Measurements from ENCODE around the gene TEKT2.

Gene TEKT2

GRCh38 chr1:36107394-36107793 is 23.5 kb downstream of the TEKT2 start:
- DNase-seq, result no peak

DNA sequence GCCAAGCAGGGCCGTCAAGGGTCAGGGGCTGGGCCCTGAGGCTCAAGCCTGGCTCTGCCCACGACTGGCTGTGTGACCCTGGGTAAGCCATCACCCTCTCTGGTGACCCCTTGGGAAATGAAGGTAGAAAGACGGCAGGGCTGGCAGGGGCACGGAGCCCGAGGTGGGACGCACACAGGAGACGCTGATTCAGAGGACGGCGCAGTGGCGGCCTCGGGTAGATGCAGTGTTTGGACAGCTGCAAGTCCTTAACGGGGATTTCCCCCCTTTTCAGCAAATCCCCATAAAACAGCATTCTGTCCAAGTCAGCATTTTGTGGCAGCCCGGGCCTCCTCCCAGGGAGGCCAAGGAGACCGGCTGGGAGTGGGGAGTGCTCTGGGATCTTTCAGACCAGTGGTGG is 24.4 kb downstream of the TEKT2 start:
- DNase-seq, result no peak

- no peak for DNase-seq
Observed at GRCh38 chr1:36109041-36109679, 25.3 kb downstream of the TEKT2 start.

- no peak for DNase-seq
Observed at GRCh38 chr1:36111151-36111550, 27.3 kb downstream of the TEKT2 start.

GRCh38 chr1:36112823-36113222 is 28.9 kb downstream of the TEKT2 start:
- DNase-seq, result no peak

DNA sequence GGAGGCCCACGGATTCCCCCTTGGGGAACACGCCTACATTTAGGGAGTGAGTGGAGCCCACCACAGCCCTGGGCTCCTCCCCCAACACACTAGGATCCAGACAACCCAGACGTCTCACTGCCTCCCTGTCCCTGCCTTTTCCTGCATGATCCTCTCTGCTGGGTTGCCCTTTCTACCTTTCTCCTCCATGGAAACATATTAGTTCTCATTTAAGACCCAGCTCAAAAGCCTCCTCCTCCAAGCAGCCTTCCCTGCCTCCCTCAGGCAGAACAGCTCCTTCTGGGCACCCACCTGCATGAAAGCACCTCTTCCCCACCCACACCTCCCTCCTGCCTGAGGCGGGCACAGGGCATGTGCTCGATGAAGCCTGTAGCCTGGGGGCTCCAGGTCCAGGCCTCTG is 30.5 kb downstream of the TEKT2 start:
- no peak for DNase-seq

DNA sequence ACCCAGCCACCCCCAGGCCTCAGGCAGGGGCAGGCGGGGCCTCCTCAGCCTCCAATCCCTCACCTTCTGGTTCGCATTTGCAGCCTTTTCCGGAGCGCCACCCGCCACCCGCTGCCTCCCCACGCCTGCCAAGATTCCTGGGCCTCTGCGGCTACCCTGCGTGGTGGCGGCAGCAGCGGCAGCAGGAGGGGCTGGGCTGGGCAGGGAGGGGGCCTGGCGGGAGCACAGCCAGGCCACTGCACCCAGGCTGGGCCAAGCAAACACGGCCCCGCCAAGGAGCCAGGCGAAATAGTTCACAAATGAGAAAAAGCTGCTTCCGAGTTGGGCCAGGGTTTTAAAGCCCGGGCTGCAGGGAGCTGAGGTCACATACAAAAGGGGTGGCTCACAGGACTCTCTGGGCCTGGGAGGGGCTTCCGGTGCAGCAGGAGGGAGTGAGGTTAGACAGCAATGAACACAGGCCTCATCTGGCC is 31.3 kb downstream of the TEKT2 start:
- DNase-seq, result no peak

GRCh38 chr1:36115931-36116330 is 32.0 kb downstream of the TEKT2 start:
- peak; percentile 29 to 30 for DNase-seq

DNA sequence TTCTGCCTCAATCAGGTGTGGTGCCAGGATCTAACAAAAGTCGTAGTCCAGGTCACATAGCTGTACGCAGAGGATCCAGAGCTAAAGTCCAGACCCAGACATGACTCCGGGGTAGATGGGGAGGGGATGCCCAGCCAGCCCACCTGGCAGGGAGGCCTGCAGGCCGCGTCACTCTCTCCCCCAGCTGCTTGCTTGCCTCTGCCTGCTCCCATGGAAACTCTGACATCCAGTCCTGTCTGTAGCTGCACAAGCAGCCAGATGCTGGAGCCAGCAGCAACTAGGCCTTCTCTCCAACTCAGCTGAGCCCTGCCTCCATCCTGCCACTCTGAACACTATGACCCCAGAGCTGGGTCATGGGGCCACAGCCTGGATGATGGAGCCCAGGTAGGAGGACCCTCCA is 33.0 kb downstream of the TEKT2 start:
- DNase-seq, result no peak

GRCh38 chr1:36118447-36119204 is 34.7 kb downstream of the TEKT2 start:
- no peak for DNase-seq

DNA sequence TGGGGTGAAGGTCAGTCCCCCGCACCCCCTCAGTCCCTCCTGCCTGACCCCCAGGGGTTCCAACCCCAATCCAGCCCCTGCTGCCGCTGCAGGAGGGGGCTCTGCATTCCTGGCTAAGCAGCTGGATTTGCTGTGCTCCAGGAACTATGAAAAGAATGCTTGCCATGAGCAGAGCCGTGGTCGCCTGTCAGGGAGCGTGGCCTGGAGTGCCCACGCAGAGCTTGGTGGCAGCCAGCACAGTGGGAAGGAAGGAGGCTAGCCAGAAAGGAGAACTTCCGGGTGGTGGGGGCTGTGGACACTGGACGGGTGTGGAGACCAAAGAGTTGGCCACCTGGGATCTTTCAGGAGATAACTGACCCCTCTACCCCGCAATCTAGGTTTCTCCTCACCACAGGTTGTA is 35.6 kb downstream of the TEKT2 start:
- DNase-seq, result no peak

GRCh38 chr1:36122062-36123030 is 38.5 kb downstream of the TEKT2 start:
- DNase-seq, result no peak

GRCh38 chr1:36123356-36123755 is 39.5 kb downstream of the TEKT2 start:
- no peak for DNase-seq

- no peak for DNase-seq
Observed at GRCh38 chr1:36124404-36125128, 40.7 kb downstream of the TEKT2 start.

GRCh38 chr1:36125129-36125991 is 41.5 kb downstream of the TEKT2 start, which contains the start of gene COL8A2:
COL8A2 (minus strand) TSS chr1:36125222; CDS start chr1:36100242, 24,980 bp downstream.
- no peak for DNase-seq

DNA sequence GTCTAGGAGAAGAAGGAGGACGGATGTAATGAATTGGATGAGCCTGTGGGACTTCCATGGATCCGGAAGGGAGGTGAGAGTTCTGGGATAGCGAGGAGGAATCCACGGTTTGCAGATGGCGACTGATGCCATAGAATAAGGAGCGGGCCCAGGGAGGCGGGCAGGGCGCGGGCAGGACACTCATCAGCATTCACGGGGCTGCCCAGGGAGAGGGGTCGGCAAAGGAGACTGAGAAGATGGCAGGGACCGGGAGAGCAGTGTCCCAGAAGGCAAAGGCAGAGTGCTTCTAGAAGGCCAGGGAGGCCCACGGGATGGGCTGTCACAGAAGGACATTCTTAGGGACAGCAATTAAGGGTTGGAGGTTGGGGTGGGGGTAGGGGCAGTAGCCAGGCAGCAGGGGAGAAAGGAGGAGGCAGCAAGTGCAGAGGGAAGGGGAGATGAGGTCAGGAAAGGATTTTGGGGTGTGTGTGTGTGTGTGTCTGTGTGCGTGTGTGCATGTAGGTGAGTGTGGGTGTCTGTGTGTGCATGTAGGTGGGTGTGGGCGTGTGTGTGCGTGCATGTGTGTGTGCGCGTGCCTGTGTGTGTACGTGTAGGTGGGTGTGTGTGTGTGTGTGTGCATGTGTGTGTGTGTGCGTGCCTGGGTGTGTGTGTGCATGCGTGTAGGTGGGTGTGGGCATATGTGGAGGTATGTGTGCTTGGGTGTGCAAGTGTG is 42.3 kb downstream of the TEKT2 start:
- DNase-seq, result no peak

DNA sequence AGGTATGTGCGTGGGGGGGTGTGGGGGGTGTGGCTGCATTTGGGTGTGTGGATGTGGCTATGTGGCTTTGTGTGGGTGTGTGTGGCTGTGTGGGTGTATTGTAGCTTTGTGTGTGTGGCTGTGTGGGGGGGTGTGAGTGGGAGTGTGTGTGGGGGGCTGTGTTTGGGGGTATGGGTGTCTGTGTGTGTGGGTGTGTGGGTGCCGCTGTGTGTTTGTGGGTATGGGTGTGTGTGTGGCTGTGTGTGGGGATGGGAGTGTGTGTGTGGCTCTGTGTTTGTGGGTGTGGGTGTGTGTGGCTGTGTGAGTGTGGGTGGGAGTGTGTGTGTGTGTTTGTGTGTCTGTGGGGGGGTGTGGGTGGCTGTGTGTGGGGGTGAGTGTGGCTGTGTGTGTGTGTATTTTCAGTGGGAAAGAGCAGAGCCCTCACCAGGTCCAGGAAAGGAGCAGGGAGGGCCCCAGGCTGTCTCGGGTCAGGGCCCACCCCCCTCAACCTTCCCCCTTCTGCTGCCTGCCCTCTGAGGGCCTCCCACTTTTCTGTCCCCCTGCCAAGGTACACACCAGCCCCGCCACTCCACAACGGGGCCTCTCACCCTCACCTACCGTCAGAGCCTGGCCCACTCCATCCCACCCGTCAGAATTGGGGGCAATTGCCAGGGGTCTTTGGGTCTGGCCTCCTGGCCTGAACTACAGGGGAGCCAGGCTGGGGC is 43.1 kb downstream of the TEKT2 start:
- no peak for DNase-seq

DNA sequence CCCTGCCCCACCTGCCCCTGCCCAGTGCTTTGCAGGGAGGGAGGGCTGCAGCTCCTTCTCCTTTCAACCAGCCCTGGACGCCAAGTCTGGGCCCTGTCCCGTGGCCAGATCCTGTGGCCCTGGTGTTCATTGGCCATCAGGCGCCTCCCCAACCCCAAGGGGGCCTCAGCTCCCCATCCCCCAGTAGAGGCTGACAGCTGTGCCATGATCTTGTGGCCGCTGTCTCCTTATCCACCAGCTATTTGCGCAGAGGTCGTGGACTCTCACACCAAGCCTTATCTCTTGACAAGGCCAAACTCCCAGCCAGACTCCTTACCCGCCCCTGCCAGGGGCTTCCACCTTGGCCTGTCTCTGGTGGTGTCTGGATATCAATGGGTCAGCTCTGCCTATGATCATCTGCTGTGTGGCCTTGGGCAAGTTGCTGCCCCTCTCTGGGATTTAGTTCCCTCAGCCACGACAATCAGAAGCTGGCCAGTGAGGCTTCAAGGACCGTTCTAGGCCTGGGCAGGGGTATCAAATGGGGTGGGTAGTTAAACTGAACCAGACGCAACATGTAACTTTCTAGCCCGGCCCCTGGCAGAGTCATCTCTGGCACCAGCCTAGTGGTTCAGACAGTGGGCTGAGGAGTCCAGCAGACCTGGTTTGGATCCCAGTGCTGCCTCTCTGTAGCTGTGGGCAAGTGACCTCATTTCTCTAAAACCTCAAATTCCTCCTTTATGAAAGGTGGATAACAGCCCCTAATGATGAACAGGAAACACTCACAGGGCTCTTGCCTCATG is 44.4 kb downstream of the TEKT2 start:
- peak in 1 of 2 experiments; percentile 12 for DNase-seq

DNA sequence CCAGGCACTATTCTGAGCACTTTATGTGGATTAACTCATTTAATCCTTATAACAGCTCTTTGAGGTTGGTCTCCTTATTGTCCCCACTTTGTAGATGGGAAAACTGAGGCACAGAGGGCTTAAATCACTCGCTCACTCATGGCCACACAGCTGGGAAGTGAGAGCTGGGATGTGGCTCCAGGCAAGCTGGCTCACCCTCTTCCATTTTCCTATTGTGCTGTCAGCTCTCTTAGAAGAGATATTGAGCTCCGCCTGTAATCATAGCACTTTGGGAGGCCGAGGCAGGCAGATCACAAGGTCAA is 45.0 kb downstream of the TEKT2 start:
- DNase-seq, result no peak

DNA sequence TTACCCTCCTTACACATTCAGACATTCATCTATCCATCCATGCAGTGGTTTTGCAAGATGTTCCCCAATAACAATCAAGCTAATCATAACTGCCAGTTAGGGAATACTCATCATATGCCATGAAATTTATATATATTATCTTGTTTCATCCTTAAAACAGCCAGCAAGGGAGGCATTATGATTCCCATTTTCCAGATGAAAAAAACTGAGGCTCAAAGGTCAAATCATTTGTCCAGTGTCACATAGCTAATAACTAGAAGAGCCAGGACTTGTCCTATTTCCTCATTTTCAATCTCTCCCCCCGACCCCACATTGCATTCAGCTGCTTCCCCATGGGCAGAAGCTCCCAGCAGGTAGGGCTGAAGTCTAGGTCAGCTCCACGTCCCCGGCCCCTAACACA is 48.1 kb downstream of the TEKT2 start:
- DNase-seq, result no peak
